ENCODE measurements around the gene IHH.
A peak's percentile ranks its signal among the peaks of the same experiment; 100 is the strongest.

IHH gene

DNA sequence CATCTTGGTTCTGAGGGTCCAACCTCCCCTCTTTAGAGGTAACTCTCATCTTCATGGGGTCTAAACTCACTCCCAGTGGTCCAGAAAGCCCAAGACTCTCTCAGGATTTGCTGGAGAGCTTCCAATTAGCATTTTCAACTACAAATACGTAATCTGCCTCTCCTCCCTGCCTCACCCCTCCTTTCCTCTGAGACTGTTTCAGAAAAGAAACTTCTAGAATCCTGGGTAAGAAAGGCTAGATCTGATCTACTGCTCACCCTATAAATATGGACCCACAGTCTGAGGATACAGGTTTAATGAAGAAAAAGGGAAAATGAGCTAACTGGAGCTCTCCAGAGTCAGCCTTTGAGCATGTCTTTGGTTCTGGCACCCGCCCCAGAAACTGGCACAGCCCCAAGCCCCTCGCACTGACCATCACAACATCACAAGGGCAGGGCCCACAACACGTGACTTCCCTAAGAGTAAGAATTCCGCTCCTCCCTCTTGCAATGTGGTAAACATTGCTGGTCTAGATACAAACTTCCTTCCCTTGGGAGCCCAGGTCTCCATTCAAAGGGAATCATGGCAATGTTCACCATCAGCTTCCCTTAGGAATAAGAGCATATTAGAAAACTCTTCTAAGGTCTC lies 21.7 kb upstream of the IHH start:
- H3K27ac ChIP-seq, result no peak overlapping the region
- TF ChIP-seq, protein P1, sequence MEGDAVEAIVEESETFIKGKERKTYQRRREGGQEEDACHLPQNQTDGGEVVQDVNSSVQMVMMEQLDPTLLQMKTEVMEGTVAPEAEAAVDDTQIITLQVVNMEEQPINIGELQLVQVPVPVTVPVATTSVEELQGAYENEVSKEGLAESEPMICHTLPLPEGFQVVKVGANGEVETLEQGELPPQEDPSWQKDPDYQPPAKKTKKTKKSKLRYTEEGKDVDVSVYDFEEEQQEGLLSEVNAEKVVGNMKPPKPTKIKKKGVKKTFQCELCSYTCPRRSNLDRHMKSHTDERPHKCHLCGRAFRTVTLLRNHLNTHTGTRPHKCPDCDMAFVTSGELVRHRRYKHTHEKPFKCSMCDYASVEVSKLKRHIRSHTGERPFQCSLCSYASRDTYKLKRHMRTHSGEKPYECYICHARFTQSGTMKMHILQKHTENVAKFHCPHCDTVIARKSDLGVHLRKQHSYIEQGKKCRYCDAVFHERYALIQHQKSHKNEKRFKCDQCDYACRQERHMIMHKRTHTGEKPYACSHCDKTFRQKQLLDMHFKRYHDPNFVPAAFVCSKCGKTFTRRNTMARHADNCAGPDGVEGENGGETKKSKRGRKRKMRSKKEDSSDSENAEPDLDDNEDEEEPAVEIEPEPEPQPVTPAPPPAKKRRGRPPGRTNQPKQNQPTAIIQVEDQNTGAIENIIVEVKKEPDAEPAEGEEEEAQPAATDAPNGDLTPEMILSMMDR (conservative IDR thresholded peaks at IDR 0.05), result no peak

DNA sequence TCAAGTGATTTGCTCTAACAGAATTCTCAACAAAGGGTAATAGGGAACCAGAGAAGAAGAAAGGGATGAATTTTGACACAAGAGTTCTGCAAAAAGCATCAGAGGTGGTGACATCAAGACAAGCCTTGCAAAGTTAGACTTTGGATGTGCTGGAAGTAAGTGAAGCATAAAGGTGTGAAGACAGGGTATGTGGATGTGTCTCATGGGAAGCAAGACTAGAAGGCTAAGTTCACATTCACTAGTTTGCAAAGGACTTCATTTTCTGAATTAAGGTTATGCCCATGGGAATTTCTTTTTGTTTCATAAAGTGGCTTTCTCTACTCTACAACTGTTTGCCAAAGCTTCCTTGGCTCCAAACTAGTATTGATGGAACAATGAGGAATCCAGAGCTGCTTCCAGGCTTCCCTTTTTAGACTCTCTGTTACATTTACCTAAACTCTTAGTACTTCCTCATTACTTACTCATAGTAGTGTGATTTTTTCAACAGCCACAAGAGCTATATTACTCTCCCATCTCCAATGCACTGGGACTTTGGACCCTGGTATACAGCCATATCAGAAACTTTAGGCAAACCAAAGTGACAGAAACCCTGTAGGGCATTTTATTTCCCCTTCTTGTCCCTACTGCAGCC lies 21.1 kb upstream of the IHH start:
- H3K27ac ChIP-seq, result no peak overlapping the region
- TF ChIP-seq, protein P1 (conservative IDR thresholded peaks at IDR 0.05), result no peak

DNA sequence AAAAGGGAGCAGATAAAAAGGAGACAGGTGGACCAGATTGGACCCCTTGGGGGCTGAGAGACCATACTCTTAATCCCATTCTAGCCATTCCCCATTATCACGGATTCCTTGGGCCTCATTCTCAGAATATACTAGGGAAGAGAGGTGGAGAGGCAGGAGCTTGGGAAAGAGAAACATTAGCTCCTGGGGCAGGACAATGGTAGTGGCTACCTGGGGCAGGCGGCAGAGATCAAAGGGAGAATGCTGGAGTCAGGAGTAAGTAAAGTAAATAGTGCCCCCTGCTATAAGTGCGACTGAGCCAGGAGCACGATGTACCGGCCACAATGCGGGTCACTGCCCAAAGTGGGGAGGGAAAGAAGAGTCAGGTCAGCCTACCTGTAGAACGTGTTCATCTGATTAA lies 20.4 kb upstream of the IHH start:
- H3K27ac ChIP-seq, result no peak overlapping the region
- TF ChIP-seq, protein P1 (conservative IDR thresholded peaks at IDR 0.05), result no peak

DNA sequence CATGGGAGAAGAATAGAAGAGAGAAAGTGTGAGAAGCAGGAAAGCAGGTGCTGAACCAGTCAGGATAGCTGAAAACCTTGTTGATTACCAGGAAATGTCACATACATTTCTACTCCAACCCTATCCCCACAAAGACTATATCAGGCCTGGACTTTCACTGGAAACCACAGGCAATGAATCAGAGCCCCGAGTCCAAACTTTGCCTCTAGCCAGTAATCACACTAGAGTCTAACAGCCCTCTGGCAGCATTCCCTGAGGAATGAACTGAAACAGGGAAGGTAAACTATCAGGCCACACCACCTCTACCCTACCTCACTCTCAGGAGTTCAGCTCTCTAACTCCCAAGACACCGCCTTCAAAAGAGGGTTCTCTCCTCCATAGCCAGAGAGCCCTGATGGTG lies 18.7 kb upstream of the IHH start:
- H3K27ac ChIP-seq, result no peak overlapping the region
- TF ChIP-seq, protein P1 (conservative IDR thresholded peaks at IDR 0.05), result no peak

DNA sequence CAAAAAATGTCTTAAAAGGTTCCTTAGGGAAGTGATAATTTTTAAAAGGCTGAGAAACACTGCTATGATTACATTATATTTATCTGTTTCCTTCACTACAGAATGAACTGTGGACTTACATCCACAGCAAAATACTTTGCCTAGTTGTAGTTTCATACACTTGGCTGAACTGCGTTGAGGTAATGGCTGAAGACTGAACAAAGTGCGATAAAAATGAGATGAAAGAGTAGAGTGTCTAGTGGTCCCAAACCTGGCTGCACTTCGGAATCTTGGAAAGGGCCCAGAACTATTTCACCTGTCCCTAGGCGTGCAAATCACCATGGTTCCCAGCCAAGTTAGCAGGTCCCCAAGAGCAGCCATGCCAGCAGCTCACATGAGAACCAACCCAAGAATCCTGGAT lies 18.2 kb upstream of the IHH start:
- TF ChIP-seq, protein P1 (conservative IDR thresholded peaks at IDR 0.05), result no peak
- H3K27ac ChIP-seq, result no peak overlapping the region

DNA sequence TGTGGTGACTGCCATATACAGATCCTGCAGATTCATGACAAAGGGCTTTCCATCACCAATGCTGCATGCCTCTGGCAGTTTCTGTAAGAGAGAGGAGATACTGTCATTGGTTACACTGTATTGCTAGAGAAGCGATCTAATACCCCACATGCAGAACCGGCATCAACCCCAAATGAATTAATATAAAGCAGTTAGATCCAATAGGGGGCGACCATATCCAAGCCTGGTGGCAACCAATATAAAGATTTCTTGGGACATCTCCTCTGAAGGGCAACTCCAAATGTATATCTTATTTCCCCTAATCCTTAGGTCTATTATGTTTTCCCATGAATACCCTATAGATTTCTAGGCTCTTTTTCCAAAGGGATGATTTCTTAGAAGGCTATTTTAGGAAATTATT lies 17.4 kb upstream of the IHH start:
- H3K27ac ChIP-seq, result no peak overlapping the region
- TF ChIP-seq, protein P1 (conservative IDR thresholded peaks at IDR 0.05), result peak; percentile 45

DNA sequence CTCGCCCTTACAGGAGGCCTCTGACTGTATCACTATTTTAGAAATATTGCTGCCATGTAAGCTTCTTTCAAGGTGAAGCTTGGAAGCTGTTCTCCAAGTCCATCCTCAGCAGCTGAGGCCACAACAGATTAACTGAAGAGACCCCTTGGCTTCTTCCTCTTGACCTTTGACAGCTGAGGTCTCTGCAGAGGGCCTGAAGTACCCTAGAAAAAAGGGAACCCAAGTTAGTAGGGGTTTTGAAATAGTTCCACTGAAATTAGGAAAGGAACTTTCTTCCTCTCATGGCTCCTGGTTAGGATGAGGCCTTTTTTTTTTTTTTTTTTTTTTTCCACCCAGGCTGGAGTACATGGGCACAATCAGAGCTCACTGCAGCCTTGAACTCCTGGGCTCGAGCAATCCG lies 15.5 kb upstream of the IHH start:
- TF ChIP-seq, protein P1 (conservative IDR thresholded peaks at IDR 0.05), result no peak

More for the DNA sequence above, 15.5 kb upstream of the IHH start:
- H3K27ac ChIP-seq, result no peak overlapping the region

Measured in VCaP (cell line).